ENCODE measurements around the gene IRX2. TPM values are rescaled to one million over a fixed set of nuclear protein-coding genes. Genes with fewer than 3 reads are reported as not detected.

IRX2 gene
- total RNA-seq, 2 donors from 2014 or later, result 0.12 TPM; not detected in 1

GRCh38 chr5:2782658-2783057, 31.2 kb upstream of the IRX2 start:
- intact Hi-C loops (cut with DNase I), result no loop called here
- H3K4me1 ChIP-seq, result no peaks in the 10 kb centered on the region
- no peaks in the 10 kb centered on the region for H3K36me3 ChIP-seq
- no peak for TF ChIP-seq CTCF (IDR thresholded peaks at IDR 0.05)
- H3K27me3 ChIP-seq, result no peaks in the 10 kb centered on the region
- H3K27ac ChIP-seq, result no peak overlapping the region
- no peak overlapping the region for H3K4me3 ChIP-seq
- H3K9ac ChIP-seq (ENCODE audit: low read depth in 2 of 2, low read length in 2 of 2), result no peak overlapping the region
- DNase-seq, result no peak
- H3K9me3 ChIP-seq, result no peaks in the 10 kb centered on the region

DNA sequence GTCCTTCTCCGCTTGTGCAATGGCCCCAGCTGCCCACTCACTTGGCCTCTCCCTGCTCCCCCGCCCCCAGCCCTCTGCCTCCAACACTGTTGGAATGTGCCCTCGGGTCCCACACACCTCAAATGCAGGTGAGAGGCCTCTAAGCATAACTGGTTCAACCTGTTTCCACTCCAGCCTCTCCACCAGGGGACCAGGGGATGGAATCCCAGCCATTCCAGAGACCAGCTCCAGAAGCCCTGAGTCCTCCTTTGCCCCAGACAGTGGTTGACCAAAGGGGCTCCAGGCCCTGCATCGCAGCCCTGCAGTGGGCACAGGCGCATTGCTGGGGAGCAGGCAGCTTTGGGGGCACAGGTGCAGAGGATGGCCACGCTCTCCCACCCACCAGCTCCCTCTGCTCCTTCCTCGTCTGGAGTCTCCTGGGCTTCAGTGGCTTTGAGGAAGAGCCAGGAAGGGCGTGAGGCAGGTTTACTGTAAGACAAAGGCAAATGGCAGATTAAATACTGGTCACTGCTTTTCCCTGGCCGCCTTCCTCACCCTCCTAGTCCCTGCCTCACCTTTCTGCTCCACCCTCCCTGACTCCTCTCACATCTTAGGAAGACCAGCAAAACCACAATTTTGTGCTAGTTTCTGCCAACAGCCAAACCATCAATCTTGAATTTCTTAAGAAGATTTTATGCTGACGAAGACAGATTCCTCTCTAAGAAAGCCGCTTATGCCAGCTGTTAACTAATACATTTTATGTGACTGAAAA, 29.1 kb upstream of the IRX2 start:
- TF ChIP-seq CTCF (IDR thresholded peaks at IDR 0.05), result no peak
- DNase-seq, result no peak
- H3K27ac ChIP-seq, result no peak overlapping the region

GRCh38 chr5:2779459-2779858, 28.0 kb upstream of the IRX2 start:
- Histone ChIP-seq H3K4me3 (no peak overlapping the region), H3K9me3 (no peaks in the 10 kb centered on the region), H3K27me3 (no peaks in the 10 kb centered on the region), H3K9ac (ENCODE audit: low read depth in 2 of 2, low read length in 2 of 2) (no peak overlapping the region), H3K36me3 (no peaks in the 10 kb centered on the region), H3K27ac (no peak overlapping the region), H3K4me1 (no peaks in the 10 kb centered on the region)
- TF ChIP-seq CTCF (IDR thresholded peaks at IDR 0.05), result no peak
- DNase-seq, result no peak
- intact Hi-C loops (cut with DNase I), result no loop called here

More for the DNA sequence above, 29.1 kb upstream of the IRX2 start:
- Histone ChIP-seq H3K9me3 (no peaks in the 10 kb centered on the region), H3K9ac (ENCODE audit: low read depth in 2 of 2, low read length in 2 of 2) (no peak overlapping the region), H3K36me3 (no peaks in the 10 kb centered on the region), H3K27me3 (no peaks in the 10 kb centered on the region), H3K4me3 (no peak overlapping the region), H3K4me1 (no peaks in the 10 kb centered on the region)
- intact Hi-C loops (cut with DNase I), result no loop called here

DNA sequence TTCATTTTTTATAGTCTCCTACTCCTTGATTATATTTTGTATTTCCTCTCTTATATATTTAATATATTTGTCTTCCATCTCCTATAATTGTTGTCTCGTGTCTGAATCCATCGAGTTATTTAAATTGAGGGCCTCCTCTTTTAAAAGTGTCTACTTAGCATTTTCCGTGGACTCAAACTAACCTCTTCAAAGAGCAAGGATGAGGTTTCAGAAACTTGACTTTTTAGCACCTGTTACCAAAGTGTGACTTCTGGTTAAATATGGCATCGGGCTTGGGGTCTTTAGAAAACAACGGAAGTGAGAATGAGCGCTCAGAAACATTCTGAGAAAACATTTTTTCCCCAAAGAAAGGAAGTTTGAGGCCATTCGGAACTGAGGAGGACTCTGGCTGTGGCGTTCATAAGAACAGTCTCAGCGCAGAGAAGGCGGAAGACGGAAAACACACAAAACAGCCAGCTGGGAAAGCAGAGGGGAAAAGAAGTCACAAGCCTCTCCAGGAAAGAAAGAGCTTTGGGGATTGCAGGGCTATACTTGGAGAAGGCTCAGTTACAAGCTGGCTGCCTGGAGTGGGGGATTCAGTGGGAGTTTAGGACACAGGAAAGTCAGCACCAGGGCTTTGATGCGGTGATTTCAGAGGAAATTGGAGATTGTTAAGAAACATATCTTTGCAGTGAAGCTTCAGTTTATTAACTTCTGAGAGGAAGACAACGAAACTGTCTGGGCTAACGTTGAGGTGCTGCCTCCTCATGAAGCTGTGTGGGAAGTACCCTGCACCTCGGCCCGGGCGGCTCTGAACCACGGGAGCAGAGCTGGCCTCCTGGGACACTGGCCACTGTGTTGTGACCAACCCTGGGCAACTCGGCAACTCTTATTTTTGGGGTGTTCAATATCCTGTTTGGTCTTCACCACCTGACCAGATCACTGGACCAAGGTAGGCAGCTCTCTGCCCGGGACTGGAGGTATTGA, 25.1 kb upstream of the IRX2 start:
- Histone ChIP-seq H3K4me1 (no peaks in the 10 kb centered on the region), H3K36me3 (no peaks in the 10 kb centered on the region), H3K27ac (no peak overlapping the region), H3K9ac (ENCODE audit: low read depth in 2 of 2, low read length in 2 of 2) (no peak overlapping the region), H3K27me3 (no peaks in the 10 kb centered on the region), H3K9me3 (no peaks in the 10 kb centered on the region), H3K4me3 (no peak overlapping the region)
- no peak for DNase-seq
- no peak for TF ChIP-seq CTCF (IDR thresholded peaks at IDR 0.05)
- intact Hi-C loops (cut with DNase I), result no loop called here

DNA sequence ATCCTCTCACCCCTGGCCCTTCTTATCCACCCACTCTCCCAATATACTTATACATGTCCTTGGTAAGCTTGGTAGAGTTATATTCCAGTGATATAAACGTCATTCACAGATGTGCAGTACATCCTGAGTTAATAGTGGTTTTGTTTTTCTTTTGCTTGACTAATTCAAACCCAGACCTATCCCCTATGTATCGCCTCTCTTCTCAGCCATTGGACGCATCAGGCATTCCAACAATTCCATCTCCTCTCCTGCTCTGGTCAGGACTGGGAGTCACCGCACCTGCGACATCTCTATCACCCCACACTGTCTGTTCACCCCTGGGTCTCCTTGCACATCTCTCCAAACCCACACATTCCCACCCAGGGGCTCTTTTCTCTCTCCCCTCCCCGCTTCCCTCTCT, 21.9 kb upstream of the IRX2 start:
- H3K9me3 ChIP-seq, result no peaks in the 10 kb centered on the region
- intact Hi-C loops (cut with DNase I), result no loop called here
- no peak overlapping the region for H3K27ac ChIP-seq
- H3K27me3 ChIP-seq, result no peaks in the 10 kb centered on the region
- no peak for DNase-seq
- no peak overlapping the region for H3K9ac ChIP-seq (ENCODE audit: low read depth in 2 of 2, low read length in 2 of 2)
- no peak for TF ChIP-seq CTCF (IDR thresholded peaks at IDR 0.05)
- H3K4me1 ChIP-seq, result no peaks in the 10 kb centered on the region
- no peak overlapping the region for H3K4me3 ChIP-seq
- H3K36me3 ChIP-seq, result no peaks in the 10 kb centered on the region
